Stimulated activated CD4-positive, alpha-beta T cell treated with anti-CD3 and anti-CD28 coated beads, Interleukin-12 subunit alpha, Interleukin-12 subunit beta, amount 100 ng/mL, for 4 hours (primary cell): ENCODE measurements around the gene MEIS1.
"Not testable (repeated sequence)": the region's sequence is repeated elsewhere in the genome, so short reads cannot be mapped to it uniquely, and the experiment has no call there.

ENCODE experiments used
- DNase-seq: peaks from one replicate; pipeline ENCODE4 v3.0.0-alpha.2; 2020

Gene MEIS1

GRCh38 chr2:66434679-66435548 is at the start of gene MEIS1:
TSS of gene MEIS1 (plus strand) at chr2:66435125. CDS start at chr2:66435857, 732 bp downstream.
- no peak for DNase-seq

- no peak for DNase-seq
Measured at GRCh38 chr2:66387016-66387753, 47.7 kb upstream of the MEIS1 start.

DNA sequence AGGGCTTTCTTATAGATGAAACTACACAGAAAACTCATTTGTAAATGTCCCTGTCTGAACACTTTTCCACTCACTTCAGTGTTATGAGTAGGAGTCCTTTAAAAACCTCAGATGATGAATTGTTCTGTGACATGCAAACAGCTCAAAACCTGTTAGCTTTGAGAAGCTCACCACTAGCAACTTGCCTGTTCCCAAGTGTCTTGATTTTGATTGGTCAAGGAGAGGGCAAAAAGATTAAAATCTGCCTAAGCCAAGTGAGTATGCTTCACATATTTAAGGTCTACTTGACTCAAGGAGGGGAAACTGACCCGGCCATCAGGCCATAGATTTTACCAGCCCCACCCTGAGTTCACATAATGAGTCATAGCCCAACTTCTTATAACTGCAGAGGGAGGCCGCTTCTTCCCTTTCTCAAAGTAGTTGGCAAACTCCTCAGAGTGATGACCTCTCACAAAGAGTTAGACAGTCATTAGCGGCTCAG is 45.2 kb upstream of the MEIS1 start:
- DNase-seq: no peak

GRCh38 chr2:66390152-66390551 is 44.8 kb upstream of the MEIS1 start:
- no peak for DNase-seq

DNA sequence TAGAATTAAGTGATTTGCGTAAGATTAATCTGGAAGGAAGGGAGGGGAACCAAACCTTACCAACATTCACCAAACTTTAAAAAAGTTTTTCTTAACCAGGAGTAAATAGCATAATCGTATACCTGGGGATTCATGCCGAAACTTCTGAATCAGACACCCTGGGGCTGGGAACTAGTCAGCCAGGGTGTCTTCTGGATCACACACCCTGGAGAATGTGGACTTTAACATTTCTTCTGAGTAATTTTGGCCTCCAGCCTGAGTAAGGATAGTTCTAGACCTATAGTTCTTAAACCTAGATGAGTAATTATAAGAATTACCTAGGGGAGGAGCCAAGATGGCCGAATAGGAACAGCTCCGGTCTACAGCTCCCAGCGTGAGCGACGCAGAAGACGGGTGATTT is 44.1 kb upstream of the MEIS1 start:
- DNase-seq: no peak

DNA sequence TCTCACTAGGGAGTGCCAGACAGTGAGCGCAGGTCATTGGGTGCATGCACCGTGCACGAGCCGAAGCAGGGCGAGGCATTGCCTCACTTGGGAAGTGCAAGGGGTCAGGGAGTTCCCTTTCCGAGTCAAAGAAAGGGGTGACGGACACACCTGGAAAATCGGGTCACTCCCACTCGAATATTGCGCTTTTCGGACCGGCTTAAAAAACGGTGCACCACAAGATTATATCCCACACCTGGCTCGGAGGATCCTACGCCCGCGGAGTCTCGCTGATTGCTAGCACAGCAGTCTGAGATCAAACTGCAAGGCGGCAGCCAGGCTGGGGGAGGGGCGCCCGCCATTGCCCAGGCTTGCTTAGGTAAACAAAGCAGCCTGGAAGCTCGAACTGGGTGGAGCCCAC is 43.7 kb upstream of the MEIS1 start:
- not testable (repeated sequence) for DNase-seq

DNA sequence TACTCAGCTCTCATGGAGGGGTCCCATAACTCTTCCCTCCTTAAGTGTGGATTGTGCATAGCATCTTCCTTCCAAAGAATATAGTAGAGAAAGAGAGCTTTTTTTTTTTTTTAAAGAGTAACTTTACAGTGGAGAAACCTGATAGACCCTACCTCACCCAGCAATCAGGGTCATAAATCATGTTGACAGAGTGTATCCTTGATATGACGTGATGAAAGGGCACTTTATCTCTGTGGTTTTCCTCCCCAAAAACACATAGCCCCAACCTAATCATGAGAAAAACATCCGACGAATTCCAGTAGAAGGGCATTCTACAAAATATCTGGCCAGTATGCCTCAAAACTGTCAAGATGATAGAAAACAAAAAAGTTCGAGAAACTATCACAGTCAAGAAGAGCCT is 29.5 kb upstream of the MEIS1 start:
- DNase-seq: no peak

- DNase-seq: no peak
Measured at GRCh38 chr2:66408905-66409304, 26.0 kb upstream of the MEIS1 start.

GRCh38 chr2:66412874-66413273 is 22.1 kb upstream of the MEIS1 start:
- DNase-seq: no peak

GRCh38 chr2:66414896-66415295 is 20.0 kb upstream of the MEIS1 start:
- DNase-seq: no peak

DNA sequence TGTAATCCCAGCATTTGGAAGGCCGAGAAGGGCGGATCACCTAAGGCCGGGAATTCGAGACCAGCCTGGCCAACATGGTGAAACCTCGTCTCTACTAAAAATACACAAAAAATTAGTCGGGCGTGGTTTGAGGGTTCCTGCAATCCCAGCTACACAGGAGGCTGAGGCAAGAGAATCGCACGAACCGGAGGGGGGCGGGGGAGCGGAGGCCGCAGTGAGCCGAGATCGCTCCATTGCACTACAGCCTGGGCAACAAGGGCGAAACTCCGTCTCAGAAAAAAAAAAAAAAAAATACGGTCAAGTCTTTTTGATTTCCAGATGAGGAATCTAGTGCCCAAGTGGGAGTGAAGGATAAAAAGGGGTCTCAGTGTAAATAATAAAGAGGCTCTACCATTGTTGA is 16.5 kb upstream of the MEIS1 start:
- DNase-seq: no peak

GRCh38 chr2:66421612-66422011 is 13.3 kb upstream of the MEIS1 start:
- DNase-seq: no peak

GRCh38 chr2:66423391-66424124 is 11.4 kb upstream of the MEIS1 start:
- no peak for DNase-seq

GRCh38 chr2:66426244-66427111 is 8.4 kb upstream of the MEIS1 start:
- DNase-seq: no peak

DNA sequence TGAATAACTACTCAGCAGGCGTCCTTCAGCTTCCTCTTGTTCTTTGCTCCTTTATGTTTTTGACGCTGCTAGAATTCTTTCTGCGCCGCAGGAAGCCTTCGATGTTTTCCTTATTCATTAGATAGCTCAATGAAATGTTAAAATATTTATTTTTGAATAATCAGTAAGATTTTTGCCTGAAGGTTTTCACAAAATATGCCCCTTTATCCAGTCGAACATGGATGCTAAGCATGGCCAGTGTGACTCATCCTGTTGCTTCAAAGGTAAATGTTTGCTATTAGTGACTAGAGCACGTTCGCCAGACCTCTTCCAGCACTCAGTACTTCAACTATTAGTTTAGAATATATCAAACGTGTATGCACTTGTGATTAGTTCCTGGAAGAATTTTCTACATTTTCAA is 7.6 kb upstream of the MEIS1 start:
- no peak for DNase-seq

- no peak for DNase-seq
Measured at GRCh38 chr2:66428986-66429612, 5.8 kb upstream of the MEIS1 start.

DNA sequence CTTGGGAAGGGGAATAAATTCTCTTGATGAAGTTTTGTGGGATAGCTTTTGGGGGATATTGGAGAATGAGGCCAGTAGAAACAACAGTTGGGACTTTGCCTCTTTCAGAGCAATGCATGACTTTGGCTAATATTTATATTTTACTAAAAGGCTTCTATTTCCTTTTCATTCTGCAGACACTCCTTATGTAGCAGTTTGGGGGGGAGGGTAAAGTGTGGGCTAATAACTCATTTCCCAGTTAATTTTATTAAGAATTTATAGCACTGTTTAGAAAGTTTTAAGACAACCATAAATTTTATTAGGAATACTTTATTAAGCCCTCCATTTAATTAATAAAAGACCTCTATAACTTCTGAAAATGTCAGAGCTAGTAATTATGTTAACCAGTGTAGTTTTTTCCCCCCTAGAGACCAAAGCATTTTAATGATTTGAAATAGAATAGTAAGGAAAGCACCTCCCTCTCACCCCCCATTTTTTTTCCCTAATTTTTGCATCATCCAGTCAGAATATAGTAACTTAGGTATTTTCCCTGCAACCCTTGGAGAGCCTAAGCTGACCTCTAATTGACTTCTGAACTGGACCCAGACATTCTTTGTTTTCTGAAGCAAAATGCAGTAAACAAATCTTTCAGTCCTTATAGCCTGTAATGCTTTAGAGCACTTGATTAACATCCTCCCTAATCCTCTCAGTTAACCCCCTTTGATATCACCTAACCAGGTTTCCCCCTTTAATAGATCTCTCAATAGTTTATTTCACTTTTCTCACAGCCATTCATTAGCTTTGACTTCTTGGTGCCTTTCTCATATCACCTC is 5.0 kb upstream of the MEIS1 start:
- no peak for DNase-seq

- no peak for DNase-seq
Measured at GRCh38 chr2:66430505-66431273, 4.2 kb upstream of the MEIS1 start.

- no peak for DNase-seq
Measured at GRCh38 chr2:66431274-66431642, 3.7 kb upstream of the MEIS1 start.
